NCI-H2029 (cell line): Measurements from ENCODE around the gene FTCD.
"Not testable (repeated sequence)": the region's sequence is repeated elsewhere in the genome, so short reads cannot be mapped to it uniquely, and the experiment has no call there.

Experiments used
- DNase-seq: peaks from one replicate; lab custom pipeline; 2025; lab: John Stamatoyannopoulos, UW

FTCD gene

DNA sequence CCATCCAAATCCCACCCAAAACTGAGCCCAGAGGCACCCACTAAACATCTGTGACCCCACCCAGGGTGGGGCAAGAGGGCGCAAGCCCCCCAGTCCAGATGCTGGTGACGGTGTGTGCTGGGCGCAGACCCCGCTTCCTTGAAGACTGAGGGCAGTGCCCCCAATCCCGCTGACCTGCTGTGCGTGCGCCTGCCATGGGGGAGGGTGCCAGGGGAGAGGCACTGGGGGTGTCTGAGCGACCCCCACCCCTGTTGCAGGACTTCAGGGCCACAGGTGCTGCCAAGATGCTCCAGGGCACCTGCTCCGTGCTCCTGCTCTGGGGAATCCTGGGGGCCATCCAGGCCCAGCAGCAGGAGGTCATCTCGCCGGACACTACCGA lies 44.2 kb downstream of the FTCD start:
- no peak for DNase-seq

GRCh38 chr21:46110499-46111192 lies 44.7 kb downstream of the FTCD start:
- DNase-seq = no peak

- DNase-seq = no peak
These were observed 45.8 kb downstream of the FTCD start for GRCh38 chr21:46109313-46110221.

DNA sequence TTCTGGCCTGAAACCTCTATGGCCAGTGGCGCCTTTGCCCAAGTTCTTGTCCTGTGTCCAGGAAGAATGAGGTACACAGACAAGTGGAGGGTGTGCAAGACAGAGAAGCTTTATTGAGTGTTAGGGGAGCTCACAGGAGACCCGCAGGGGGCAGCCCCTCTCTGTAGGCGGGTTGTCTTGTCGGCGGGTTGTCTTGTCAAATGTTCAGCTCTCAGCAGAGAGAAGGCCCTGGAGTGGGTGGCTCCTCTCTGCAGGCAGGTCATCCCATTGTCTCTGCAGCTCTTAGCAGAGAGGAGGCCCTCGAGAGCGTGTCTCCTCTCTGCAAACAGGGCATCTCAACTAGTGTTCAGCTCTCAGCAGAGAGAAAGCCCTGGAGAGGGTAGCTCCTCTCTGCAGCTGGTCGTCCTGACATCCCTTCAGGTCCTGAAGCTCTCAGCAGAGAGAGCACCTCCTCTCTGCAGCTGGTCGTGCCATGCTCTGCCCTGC lies 46.5 kb downstream of the FTCD start:
- DNase-seq = no peak

GRCh38 chr21:46107376-46107775 lies 48.0 kb downstream of the FTCD start:
- DNase-seq = not testable (repeated sequence)

- DNase-seq = no peak
These were observed 51.3 kb downstream of the FTCD start for GRCh38 chr21:46104104-46104503.

DNA sequence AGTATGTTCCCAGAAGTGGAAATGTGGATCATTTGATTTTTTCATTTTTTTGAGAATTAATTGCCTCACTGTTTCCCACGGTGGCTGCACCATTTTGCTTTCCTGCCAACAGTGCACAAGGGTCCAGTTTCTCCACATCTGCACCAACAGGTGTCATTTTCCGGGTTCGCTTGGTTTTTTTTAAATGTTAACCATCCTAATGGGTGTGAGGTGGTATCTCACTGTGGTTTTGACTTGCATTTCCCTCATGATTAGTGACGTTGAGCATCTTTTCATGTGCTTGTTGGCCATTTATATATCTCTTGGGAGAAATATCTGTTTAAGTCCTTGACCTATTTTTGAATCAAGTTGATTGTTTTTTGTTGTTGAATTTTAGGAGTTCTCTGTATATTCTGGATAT lies 54.5 kb downstream of the FTCD start:
- no peak for DNase-seq

DNA sequence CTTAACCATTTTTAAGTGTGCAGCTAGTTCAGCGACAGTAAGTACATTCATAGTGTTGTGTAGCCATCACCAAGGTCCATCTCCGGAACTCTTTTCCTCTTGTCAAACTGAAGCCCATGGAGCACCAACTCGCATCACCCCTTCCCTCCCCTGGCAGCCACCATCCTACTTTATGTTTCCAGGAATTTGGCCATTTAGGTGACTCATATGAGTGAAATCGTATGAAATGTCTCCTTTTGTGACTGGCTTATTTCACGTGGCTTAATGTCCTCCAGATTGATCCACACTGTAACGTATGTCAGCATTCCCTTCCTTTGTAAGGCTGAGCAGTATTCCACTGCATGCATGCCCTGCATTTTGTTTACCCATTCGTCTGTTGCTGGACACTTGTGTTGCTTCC lies 55.0 kb downstream of the FTCD start:
- no peak for DNase-seq

DNA sequence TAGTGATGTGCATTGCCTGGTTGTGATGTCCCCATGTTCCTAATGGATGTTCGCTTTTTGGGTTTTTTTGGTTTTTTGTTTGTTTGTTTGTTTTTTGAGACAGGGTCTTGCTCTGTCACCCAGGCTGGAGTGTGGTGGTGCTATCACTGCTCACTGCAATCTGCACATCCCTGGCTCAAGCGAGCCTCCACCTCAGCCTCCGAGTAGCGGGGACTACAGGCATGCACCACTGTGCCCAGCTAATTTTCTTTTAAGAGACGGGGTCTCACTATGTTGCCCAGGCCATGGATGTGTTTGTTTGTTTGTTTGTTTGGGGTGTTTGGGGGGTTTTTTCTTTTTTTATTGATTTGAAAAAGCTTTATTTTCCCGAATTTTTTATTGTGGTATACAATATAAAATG lies 55.4 kb downstream of the FTCD start:
- no peak for DNase-seq

DNA sequence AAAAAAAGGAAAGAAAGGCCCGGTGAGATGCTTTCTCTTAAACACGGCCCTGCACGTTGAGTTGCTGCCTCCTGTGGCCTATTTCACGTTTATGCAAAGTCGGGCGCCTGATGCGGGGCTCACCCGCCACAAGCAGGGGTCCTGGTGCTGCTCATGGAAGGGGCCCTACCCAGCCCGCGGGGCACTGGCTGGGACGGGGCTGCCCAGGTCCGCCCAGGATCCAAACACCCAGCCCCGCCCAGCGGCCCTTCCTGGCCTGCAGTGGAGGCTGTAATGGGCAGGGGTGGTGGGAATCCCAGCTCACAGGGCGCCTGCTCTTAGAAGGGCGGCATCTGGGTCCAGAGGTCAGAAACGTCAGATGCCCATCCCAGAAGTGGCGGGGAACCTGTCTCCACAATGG lies 55.9 kb downstream of the FTCD start:
- no peak for DNase-seq

- DNase-seq = no peak
These were observed 56.9 kb downstream of the FTCD start for GRCh38 chr21:46098303-46099141.

- DNase-seq = no peak
These were observed 57.8 kb downstream of the FTCD start, which contains the start of gene COL6A2 for GRCh38 chr21:46097336-46098293. Gene COL6A2 (plus strand): TSS chr21:46098112.

DNA sequence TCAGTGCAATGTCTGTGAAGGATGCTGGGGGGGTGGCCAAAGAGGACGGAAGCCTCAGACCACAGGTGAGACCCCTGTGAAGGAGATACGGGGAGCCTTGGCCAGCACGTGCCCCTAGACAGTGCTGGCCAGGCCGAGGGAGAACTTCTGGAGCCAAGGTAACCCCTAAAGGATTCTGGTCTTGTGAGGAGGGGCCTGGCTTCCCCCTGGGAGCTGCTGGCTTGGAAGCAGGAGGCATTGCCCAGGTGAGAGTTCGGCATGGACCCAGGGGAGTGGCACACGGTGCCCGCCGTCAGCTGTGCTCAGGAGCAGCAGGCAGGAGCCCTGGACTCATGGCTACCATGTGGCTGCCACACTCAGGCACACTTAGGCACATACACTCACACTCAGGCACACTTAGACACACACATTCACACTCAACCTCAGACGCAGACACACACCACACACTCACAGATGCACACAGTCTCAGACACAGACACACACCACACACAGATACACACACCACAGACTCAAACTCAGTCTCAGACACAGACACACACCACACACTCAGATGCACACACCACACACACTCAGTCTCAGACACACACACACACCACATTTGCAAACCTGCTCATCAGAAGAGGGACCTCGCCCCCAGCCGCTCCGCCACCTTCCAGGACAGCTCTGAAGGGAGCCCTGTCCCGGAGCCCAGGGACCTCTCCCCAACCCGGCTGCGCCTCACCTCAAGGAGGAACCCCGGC lies 58.6 kb downstream of the FTCD start:
- no peak for DNase-seq

DNA sequence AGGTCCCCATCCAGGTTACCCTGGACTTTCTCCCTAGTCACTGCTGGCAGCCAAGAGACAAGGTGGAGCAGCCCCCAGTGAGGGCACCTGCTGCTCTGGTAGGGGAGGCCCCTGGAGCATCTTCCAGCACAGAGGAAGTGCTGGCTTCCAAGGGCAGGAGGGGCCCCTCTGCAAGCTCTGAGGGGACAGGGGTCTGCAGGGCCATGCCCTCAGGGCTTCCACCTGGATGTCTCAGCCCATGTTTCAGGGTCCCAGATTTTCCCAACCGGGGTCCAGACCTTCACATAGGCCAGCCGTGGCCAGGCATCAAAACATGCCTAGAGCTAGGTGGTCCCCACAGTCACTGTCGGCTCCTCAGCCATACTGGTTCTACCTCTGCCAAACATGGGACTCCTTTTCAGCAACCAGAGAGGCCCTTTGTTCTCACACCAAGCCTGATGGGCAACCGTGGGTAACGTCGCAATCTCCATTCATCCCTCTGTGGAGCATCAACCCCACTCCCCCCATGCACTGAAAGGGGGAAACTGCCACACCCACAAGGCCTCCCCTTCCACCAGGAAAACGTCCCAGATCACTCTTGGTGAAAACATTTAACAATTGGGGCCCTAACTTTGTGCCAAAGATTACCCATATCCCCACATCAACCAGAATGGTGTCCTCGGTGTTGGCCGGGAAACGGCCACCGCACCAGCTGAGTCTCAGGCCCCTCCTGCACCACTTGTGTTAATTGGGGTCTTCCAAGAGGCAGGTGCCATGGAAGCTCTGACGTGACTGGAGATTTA lies 59.4 kb downstream of the FTCD start:
- no peak for DNase-seq

DNA sequence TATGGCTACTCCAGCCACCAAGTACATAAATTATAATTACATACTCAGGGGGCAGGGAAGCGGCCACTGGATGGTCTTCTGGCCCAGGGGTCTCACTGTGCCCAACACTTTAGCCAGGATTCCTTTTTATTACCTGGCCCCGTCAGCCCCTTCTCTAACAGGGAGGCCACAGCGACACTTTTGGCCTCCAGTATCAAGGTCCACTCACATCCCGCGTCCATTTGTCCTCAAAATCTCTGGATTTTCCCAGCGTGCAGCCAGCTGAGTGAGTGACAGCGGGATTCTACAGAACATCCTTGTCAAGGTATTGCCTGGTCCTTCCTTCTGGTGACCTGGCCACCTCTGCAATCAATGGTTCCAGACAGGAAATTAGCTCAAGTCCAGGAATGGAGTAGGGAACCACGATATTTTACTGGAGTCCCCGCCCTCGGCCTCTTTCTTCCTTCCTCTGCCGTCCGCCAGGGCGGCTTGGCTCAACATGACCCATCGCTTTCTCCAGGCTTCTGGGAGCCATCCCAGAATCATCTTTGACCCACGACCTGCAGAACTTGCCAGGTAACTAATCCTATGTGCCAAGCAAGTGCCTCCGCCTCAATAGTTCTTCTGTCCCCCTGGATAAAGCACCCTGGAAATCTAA lies 60.2 kb downstream of the FTCD start:
- no peak for DNase-seq

DNA sequence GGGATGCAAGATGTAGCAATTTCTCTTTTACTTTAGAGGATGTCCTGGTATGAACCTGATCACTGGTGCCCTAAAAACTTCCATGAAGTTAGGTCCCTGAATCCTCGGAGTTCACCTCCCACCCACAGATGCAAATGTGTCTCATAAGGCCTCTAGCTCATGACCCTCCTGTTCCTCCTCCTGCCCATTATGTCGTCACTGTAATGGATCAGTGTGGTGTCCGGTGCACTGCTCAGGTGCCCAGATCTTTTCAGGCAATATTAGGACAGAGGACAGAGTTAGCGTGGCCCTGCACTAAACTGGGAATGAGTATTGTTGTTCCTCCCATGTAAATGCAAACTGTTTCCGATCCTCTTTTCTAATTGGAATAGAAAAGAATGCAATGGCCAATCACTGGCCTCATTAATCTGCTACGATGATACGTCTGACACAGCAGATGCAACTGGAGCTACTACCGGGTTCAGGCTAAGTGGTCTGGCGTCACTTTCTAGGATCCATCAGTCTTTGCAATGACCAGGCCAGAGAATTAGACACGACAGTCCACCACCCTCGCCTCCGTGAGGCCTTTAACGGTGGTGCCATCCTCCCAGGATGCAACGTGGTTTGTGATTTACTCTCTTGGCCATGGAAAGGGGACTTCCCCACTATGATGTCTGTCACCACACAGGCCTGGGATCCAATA lies 60.8 kb downstream of the FTCD start:
- no peak for DNase-seq

- no peak for DNase-seq
These were observed 61.5 kb downstream of the FTCD start for GRCh38 chr21:46093668-46094400.
